HG02571 (cell line): ENCODE measurements around the gene ST3GAL5.

Experiments used
- ATAC-seq: cut with Tn5 transposase; IDR thresholded peaks from one replicate; pipeline ENCODE4 v1.9.1; 2021; ENCODE audit warnings: mild to moderate bottlenecking, moderate library complexity; ENCODE audit not compliant: unreplicated experiment

The ST3GAL5 gene

DNA sequence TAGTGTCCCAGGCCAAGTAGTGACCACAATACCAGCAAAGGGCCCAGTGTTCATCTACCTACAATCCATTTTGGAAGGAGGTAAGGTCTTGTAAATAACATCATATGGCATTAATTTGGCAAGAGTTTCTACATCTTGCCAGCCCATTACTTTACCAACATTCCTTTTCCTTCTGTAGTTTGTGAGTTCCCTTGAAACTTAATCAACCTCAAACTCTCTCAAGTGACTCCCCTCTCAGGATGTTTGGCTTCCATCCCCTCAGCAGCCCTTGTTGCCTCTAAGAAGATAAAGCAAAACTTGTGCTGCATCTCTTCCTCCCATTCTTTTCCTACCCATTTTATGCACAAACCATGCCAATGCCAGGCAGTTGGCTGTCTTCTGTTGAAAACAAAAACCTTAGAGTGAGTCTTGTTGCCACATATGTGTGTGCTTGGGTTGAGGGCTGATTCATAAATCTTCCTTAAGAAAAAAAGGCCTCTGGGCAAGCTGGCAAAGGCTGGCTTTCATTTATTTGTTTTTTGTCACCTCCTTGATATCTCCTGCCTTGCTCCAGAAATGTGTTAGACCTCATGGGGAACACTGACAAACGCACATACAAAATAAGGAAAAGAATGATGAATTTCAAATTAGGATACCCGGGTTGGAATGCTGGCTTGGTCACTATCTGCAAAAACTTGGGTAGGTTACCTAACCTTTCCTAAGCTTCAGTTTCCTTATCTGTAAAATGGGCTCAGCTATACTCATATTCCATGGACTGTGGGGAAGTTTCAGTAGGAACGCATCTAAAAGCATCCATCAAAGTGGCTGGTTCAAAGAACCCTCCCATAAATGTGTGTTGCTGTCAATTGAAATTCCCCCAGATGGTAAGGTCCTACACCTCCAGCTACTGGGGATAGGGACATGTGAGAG, 29.4 kb upstream of the ST3GAL5 start:
- no peak for ATAC-seq

DNA sequence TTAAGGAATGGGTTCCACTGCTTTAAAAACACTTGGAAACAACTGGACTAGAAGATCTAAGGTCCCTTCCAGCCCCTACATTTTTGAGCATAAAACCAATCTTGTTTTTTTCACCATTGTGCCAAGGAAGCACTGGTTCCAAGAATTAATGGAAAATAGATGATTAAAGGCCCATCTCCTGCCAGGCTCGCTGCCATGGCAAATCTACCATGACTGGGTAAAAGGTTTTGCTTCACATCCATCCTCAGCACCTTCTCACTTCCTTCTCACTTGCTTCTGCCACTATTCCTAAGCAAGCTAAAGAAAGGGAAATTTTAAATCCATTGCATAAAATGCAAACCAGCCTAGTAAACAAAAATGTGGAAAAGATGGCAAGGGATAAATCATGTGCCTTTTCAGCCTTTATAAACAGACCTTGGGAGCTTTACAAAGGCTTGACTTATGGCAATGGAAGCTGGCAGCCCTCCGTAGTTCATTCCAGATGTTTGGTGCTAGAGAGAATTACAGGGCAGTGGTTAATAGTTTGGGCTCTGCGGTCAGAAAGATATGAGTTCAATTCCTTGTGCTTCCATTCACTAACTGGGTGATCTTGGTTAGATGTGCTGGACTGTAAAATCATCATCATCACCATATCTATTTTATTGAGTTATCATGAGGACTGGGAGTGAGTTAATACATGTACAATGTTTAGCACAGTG, 27.0 kb upstream of the ST3GAL5 start:
- no peak for ATAC-seq

DNA sequence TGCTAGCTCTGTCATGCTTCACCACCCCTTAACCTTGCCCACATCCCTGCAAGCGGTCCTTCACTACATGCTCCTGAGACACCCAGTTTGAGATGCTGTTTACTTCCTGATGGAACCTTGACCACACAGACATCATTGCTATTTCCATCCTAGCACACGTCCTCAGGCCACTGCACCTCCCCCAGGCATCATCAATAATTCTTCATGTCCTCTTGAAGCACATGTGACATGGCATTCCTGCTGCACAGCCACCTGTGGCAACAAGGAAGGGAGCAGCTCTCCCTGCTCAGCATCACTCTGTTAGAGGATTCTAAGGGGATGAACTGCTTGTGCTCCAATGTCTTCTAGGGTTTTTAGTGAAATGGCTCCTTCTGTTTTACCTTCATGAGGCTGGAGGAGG, 26.1 kb upstream of the ST3GAL5 start:
- ATAC-seq, result no peak

DNA sequence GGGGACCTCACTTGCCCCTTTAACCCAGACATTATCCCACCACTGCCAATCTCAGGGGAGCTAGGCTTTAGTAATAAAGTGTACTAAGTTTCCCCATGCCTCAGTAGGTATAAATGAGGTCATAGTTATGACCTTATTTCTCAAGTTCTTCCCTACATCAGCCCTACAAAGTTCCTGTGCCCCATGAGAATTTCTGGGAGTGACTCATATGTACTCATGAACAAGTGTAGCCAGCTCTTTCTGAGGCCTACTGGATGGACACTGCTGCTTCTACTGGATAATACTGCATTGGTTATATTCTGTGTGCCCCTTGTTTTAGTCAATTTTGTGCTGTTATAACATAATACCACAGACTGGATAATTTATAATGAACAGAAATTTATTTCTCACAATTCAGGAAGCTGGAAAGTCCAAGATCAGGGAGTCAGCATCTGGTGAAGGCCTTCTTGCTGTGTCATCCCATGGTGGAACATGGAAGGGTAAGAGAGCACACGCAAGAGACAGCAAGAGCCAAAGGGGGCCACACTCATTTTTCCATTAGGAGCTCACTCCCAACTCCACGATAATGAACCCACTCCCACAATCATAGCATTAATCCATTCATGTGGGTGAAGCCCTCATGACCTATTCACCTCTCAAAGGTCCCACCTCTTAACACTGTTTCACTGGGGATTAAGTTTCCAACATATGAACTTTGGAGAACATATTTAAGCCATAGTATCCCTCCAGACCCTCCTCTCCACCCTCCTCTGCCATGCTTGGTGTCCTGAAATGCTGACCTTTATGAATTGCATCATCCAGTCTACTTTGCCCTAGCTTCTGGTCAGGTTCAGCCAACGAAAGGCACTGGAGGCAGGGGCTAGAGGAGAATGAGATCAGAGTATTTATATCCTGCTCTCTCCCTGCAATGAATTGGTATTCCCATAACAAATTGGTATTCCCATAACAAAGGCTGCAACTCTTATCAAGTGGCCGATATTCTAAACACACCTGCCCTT, 25.4 kb upstream of the ST3GAL5 start:
- no peak for ATAC-seq

DNA sequence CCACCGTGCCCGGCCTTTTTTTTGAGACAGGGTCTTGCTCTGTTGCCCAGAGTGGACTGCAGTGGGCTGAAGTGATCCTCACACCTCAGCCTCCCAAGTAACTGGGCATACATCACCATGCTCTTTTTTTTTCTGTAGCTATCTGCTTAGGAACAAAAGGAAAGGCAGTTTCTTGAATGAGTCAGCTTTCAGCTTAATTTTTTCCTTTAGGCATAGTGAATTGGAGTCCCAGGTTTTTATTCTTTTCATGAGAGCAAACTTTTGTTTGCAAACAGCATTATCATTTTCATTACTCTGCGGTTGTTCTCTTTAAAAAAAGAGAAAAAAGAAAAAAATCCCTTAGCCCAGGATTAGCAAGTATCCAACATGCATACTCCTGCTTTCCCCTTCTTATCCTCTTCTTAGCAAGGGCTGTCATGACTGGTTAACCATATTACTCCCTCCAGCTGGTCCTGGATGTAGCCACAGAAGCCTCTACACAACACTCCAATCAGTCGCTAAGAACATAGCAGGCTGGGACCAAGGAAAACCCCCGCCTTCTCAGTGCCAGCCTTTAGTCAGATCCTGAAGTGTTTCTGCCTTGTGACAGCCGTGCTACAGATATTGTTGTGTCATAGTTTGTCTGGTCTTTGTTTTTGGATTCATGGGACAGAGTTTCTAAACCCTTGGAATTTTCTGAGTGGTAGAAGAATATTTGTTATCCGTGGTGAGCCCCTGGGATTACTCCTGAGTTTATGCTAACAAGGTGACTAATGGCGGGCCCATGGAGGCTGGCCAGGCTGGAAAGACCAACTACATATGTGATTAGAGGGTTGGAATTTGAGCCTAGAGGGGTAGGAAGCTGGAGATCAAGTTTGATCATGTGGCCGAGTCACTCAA, 23.3 kb upstream of the ST3GAL5 start:
- ATAC-seq, result no peak

DNA sequence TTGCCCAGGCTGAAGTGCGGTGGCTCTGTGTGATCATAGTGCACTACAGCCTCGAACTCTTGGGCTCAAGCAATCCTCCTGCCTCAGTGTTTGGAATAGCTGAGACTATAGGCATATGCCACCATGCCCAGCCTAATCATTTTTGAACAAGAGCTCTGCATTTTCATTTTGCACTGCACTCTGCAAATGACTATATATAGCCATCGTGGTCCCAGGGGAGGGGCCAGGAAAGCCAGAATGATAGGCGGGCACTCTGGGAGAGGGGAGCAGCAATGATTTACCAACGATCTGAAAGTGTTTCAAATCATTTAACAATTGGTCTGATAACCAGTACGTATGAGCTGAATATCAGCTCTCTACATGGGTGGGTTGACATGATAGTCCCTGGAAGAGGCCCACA, 22.3 kb upstream of the ST3GAL5 start:
- ATAC-seq, result no peak

DNA sequence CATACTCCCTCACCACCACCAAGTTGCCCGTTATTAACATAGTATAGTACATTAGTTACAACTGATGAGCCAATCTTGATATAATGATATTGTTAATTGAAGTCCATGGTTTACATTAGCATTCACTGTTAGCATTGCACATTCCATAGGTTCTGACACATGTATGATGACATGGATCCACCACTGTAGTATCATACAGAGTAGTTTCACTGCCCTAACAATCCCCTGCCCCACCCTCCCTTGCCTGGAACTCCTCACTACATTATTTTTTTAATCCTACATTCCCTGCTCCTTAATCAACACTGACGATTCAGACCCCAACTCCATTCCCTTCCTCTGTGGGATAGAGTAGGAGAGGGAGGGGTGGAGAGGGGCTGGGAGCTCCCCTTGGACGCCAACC, 20.2 kb upstream of the ST3GAL5 start:
- ATAC-seq, result no peak

DNA sequence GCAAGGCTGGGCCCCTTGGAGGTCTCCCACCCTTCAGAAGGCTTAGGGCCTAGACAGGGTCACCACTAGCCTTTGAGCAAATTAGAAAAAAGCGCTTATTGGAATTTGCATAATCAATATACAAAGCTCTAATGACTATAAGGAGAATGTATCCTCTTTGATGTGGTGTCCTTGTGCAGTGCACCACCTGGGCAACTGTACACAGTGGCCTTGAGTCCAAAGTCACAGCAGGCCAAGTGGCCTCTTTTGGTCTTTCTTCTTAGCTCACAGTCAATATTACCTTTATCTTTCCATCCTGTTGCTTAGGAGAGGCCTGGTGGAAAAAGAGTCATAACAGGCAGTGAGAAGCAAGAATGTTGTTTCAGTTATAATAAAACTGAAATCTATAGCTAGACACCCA, 19.7 kb upstream of the ST3GAL5 start:
- no peak for ATAC-seq

DNA sequence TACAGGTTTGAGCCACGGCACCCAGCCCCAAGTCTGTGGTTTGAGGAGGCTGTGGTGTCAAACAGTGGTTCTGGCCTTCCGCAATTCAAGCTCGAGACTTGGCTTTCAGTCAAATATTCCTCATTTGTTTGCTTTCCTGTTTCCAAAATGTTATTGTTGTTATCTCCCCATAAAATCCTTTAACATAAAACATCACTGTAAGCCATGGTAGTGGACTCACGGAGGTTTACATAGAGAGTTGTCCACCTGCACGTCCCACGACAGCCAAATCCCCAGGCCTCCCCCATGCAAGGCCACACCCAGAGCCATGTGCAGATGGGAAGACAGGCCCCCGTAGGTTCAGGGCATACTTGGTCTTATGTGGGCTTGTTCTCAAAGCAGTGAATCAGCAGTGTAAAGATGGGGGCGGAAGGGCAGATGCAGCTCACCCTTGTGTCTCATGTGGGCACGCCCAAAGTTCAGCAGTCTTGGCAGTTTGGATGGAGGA, 18.9 kb upstream of the ST3GAL5 start:
- ATAC-seq, result no peak

DNA sequence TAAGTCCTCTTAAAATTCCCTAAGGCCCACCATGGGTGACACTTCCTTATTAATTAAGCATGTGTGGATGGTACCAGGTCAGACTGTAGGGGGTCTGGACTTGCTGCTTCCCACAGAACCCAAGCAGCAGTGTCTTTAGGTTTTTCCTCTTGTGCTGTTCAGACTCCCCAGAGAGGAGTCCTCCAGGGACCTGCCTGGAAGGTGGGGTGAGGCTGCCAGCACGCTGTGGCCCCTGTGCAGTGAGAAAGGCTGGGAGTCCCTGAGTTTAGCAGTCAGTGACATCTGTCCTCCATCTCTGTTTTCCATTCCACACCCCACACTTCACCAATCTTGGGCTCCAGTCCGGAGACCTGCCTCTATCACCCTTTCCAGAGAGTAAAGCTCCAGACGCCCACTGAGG, 18.0 kb upstream of the ST3GAL5 start:
- no peak for ATAC-seq

DNA sequence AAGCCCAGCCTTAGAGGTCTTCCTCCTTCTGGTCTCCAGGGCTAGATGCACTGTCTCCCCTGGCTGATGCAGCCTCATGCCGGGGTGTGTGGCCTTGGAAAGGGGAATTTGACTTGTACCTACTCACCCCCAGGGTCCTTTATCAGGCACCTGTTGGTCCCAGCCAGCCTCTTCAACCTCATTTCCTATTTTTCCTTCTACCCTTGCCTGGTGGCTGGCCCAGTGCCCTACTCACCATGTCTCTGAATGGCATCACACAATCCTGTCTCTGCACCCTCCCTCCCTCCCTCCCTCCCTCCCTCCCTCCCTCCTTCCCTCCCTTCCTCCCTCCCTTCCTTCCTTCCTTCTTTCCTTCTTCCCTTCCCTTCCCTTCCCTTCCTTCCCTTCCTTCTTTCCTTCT, 17.1 kb upstream of the ST3GAL5 start:
- no peak for ATAC-seq

DNA sequence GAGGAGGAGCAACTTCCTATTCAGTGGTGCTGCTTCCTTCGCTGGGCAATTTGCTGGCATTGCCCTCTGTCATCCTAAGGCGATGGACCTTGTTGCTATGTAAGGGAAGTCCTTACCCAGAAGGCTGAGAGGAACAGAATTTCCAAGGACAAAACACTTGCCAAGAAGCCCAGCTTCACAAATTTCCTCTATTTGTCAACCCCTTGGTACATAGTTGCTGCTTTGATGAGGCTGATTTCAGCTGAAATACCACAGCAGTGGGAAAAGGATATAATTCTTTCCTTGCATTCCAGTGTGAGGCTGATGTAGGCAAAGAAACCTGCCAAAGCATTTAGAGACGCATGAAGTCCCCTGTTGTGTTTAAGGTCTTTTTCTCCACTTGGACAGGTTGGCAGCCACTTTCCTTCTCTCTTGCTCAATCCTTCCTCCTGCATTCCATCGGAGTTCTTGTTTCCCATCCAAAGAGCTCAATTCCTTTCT, 16.4 kb upstream of the ST3GAL5 start:
- ATAC-seq, result no peak

DNA sequence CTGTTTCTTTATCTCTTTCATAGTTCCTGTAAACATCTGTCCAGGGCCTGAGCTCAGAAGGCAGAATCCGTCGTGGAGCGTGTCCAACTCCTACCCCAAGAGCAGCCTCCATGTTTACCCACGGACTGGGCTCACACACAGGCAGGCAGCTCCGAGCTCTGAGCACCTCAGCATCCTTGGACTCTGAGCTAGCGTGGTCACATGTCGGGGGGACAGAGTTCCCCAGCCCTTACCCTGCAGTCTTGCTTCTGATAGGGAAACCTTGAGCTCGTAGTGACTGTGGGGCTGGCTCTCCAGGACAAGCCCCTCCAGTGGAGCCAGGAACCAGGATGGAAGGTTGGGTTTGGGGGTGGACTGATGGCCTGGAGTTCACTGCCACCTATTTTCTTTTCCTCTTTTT, 15.1 kb upstream of the ST3GAL5 start:
- ATAC-seq, result no peak

DNA sequence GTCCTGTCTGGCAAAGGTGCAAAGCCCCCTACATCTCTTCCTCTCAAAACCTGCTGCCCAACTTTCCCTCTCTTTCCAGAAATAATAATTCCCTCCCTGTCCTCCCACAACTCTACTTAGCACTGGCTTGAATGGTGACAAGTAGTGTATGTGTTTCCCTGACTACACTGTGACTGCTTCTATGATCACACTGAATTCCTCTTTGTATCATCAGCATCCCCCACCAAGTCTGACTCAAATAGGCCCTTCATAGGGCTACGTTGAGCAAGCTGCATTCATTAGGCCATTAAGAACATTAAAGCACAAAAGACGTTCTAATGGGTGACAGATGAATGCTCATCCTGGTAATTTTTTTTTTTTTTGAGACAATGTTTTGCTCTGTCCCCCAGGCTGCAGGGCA, 13.7 kb upstream of the ST3GAL5 start:
- no peak for ATAC-seq

DNA sequence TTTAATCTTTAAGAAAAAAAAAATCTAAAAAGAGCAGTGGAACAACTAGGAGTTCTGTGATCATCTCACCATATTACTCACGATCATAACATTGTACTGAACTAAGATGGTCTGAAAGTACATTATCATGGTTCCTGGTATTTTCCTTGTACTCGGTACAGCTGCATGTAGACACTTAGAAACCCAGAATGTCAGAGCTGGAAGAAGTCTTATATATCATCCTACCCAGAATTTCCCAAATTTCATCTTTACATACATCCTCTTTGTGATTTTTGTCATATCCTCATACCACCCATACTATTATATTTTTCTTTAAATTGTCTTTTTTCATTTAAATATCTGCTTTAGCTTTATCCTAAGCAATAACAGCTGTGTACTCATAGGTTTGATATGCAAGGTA, 12.4 kb upstream of the ST3GAL5 start:
- ATAC-seq, result no peak

DNA sequence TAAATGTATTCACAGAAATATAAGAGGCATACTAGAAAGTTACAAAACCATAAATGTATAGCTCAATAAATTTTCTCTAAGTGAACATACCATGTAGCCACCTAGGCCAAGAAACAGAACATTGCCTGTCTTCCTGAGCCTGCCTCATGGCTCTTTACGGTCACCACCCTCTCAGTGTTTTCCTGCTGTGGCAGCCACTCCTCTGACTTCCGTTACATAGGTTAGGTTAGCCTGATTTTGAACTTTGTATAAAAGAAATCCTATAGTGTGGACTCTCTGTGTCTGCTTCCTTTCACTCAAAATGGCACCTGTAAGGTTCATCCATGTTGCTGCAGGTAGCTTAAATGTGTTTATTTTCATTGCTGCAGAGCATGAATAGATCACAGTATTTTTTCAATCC, 11.6 kb upstream of the ST3GAL5 start:
- no peak for ATAC-seq

DNA sequence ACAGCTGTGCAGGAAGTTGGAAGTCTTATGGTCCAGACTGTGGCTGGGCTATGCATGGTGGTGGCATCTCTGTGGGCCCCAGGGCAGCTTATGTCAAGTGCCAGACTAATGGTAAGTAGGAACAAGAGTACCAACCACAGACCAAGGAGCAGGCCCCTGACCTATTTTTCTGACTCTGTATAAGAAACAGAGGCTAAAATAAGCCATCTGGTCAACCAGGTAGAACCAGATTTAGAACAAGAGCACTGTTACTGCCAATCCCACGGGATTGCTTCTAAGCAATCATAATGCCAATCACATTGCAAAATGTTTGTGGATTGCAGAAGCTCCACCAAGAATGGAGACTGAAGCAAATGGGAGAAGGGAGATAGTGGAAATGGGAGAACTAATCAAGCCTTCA, 11.1 kb upstream of the ST3GAL5 start:
- no peak for ATAC-seq

DNA sequence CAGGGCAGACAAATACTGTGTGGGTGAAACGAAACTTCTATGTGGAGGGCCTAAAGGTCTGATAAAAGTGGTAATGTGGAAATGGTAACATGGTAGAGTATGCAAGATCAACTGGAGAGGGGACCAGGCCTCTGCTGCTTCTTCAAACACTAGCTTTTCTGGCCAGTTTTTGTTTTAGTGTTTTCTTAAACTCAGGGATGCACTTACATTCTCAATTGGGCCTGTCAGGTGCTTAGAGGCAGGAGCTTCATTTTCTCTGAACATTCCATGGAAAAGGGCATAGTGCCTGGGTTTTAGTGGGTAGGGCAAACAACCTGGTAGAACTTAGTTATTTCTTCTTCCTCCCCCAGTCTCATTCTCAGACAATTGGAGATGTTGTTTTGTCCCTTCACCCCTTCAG, 10.5 kb upstream of the ST3GAL5 start:
- no peak for ATAC-seq

DNA sequence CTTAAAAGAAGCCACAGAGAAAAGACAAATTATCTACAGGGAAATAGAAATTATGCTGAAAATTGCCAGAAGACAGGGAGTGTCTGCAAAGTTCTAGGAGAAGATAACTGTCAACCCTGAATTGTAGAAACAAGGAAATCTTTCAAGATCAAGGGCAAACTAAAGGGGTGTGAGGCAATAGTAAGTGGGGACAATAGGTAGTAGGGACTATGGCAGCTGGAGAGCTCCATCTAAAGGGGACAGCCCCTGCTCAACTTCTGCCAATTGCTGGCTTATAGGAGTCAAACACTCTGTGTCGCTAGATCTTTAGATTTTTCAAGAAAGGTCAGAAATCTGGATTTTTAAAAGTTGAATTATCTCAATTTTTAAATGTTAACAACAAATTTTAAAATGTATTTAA, 10.1 kb upstream of the ST3GAL5 start:
- ATAC-seq, result no peak
